ENCODE results near the gene PDZD2.
"Not testable (repeated sequence)": the region's sequence is repeated elsewhere in the genome, so short reads cannot be mapped to it uniquely, and the experiment has no call there.

Gene PDZD2

DNA sequence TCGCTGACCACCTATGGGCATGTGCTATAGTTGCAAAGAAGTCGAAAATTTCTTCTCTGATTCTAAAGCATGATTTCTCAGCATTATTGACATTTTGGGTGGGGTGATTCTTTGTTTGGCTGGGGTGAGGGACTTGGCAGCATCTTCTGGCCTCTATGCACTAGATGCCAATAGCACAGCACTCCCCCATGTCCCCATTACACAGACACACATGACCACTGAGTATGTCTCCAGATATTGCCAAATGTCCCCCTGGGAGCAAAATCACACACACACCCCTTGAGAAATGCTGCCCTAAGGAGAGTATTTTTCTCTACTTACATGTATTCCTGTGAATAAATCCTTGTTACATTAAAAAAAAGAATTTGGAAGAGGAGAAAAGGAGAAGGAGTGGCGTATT lies 89.1 kb downstream of the PDZD2 start:
- H4K20me1 ChIP-seq (ENCODE audit: insufficient read depth, low read length): no peaks in the 10 kb centered on the region
- H3K9ac ChIP-seq (ENCODE audit: low read length): no peak overlapping the region
- no peak overlapping the region for H2AFZ ChIP-seq (ENCODE audit: low read depth, low read length)
- no peaks in the 10 kb centered on the region for H3K36me3 ChIP-seq (replicated peaks; ENCODE audit: low read depth, low read length)
- no peaks in the 10 kb centered on the region for H3K4me1 ChIP-seq (ENCODE audit: low read length)
- H3K27me3 ChIP-seq (ENCODE audit: low read depth, low read length): no peaks in the 10 kb centered on the region
- H3K27ac ChIP-seq (ENCODE audit: low read length): no peak overlapping the region
- H3K79me2 ChIP-seq (ENCODE audit: low read length): no peaks in the 10 kb centered on the region
- no peak overlapping the region for H3K4me2 ChIP-seq (ENCODE audit: low read length)
- no peaks in the 10 kb centered on the region for H3K9me3 ChIP-seq (ENCODE audit: insufficient read depth, low read length)
- H3K4me3 ChIP-seq (ENCODE audit: low read length): no peak overlapping the region
- TF ChIP-seq EZH2phosphoT487 (IDR thresholded peaks at IDR 0.05; ENCODE audit: low read depth): no peak
- TF ChIP-seq, protein P1, sequence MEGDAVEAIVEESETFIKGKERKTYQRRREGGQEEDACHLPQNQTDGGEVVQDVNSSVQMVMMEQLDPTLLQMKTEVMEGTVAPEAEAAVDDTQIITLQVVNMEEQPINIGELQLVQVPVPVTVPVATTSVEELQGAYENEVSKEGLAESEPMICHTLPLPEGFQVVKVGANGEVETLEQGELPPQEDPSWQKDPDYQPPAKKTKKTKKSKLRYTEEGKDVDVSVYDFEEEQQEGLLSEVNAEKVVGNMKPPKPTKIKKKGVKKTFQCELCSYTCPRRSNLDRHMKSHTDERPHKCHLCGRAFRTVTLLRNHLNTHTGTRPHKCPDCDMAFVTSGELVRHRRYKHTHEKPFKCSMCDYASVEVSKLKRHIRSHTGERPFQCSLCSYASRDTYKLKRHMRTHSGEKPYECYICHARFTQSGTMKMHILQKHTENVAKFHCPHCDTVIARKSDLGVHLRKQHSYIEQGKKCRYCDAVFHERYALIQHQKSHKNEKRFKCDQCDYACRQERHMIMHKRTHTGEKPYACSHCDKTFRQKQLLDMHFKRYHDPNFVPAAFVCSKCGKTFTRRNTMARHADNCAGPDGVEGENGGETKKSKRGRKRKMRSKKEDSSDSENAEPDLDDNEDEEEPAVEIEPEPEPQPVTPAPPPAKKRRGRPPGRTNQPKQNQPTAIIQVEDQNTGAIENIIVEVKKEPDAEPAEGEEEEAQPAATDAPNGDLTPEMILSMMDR (IDR thresholded peaks at IDR 0.05; ENCODE audit: low read depth, low read length): no peak

DNA sequence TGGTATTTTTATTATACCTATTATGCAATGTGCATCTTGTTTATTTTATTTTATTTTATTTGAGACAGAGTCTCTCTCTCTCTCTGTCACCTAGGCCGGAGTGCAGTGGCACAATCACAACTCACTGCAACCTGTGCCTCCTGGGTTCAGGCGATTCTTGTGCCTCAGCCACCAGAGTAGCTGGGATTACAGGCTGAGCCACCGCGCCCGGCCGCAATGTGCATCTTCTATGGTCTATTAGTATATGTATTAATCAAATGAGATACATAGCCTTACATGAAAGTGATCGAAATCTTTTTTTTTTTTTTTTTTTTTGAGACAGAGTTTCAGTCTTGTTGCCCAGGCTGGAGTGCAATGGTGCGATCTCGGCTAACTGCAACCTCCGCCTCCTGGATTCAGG lies 89.9 kb downstream of the PDZD2 start:
- H3K4me2 ChIP-seq (ENCODE audit: low read length): not testable (repeated sequence)

DNA sequence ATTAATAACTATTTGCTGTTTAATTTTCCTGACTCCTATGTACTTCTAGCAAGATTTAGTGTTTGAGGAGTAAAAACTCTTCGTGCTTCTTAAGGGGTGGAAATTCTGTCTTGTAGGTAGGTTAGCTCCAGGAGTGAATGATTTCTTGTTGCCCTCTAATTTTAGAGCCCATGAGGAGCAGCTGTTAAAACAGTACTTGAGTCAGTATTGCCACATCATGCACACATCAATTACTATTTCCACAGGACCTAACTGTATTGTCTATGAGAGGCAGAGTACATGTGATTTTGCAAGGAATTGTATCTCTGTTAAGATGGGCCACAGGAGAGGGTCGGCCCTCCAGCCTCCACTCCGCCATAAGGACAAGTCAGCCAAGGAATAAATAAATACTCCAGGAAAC lies 91.2 kb downstream of the PDZD2 start:
- H3K4me2 ChIP-seq (ENCODE audit: low read length): no peak overlapping the region

More for the DNA sequence above, 89.9 kb downstream of the PDZD2 start:
- H3K27me3 ChIP-seq (ENCODE audit: low read depth, low read length); H3K4me1 ChIP-seq (ENCODE audit: low read length); H2AFZ ChIP-seq (ENCODE audit: low read depth, low read length); H3K36me3 ChIP-seq (replicated peaks; ENCODE audit: low read depth, low read length); H3K79me2 ChIP-seq (ENCODE audit: low read length); H3K9me3 ChIP-seq (ENCODE audit: insufficient read depth, low read length); H4K20me1 ChIP-seq (ENCODE audit: insufficient read depth, low read length); H3K9ac ChIP-seq (ENCODE audit: low read length); H3K27ac ChIP-seq (ENCODE audit: low read length); H3K4me3 ChIP-seq (ENCODE audit: low read length): not testable (repeated sequence)

DNA sequence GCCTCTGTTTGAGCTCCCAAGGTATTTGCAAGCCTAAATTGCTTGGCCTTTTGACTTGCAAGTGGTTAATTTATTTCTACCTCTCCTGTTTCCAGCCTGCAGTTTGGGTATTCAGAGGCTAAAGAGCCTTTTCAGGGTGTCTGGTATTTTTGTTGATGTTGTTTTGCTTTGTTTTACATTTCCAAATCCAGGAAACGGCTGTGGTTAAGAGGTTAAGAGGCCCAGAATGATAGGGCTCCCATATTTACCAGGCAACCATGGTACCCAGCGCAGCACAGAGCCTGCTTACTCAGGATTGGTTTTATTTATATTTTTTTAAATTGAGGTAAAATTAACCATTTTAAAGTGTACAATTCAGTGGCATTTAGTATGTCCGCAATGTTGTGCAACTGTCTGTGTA lies 92.1 kb downstream of the PDZD2 start:
- Histone ChIP-seq H3K36me3 (replicated peaks; ENCODE audit: low read depth, low read length) (no peaks in the 10 kb centered on the region), H3K4me2 (ENCODE audit: low read length) (no peak overlapping the region), H3K27me3 (ENCODE audit: low read depth, low read length) (no peaks in the 10 kb centered on the region), H4K20me1 (ENCODE audit: insufficient read depth, low read length) (no peaks in the 10 kb centered on the region), H3K4me1 (ENCODE audit: low read length) (no peaks in the 10 kb centered on the region), H3K4me3 (ENCODE audit: low read length) (no peak overlapping the region), H2AFZ (ENCODE audit: low read depth, low read length) (no peak overlapping the region), H3K9ac (ENCODE audit: low read length) (no peak overlapping the region), H3K79me2 (ENCODE audit: low read length) (no peaks in the 10 kb centered on the region), H3K27ac (ENCODE audit: low read length) (no peak overlapping the region), H3K9me3 (ENCODE audit: insufficient read depth, low read length) (no peaks in the 10 kb centered on the region)
- TF ChIP-seq EZH2phosphoT487 (IDR thresholded peaks at IDR 0.05; ENCODE audit: low read depth): no peak
- TF ChIP-seq, protein P1 (IDR thresholded peaks at IDR 0.05; ENCODE audit: low read depth, low read length): no peak

More for the DNA sequence above, 91.2 kb downstream of the PDZD2 start:
- Histone ChIP-seq H3K9ac (ENCODE audit: low read length) (no peak overlapping the region), H3K27me3 (ENCODE audit: low read depth, low read length) (no peaks in the 10 kb centered on the region), H3K27ac (ENCODE audit: low read length) (no peak overlapping the region), H3K9me3 (ENCODE audit: insufficient read depth, low read length) (no peaks in the 10 kb centered on the region), H3K4me3 (ENCODE audit: low read length) (no peak overlapping the region), H4K20me1 (ENCODE audit: insufficient read depth, low read length) (no peaks in the 10 kb centered on the region), H3K79me2 (ENCODE audit: low read length) (no peaks in the 10 kb centered on the region), H3K4me1 (ENCODE audit: low read length) (no peaks in the 10 kb centered on the region), H3K36me3 (replicated peaks; ENCODE audit: low read depth, low read length) (no peaks in the 10 kb centered on the region), H2AFZ (ENCODE audit: low read depth, low read length) (no peak overlapping the region)
- TF ChIP-seq, protein P1 (IDR thresholded peaks at IDR 0.05; ENCODE audit: low read depth, low read length): no peak
- TF ChIP-seq EZH2phosphoT487 (IDR thresholded peaks at IDR 0.05; ENCODE audit: low read depth): no peak

Measured in OCI-LY3 (cell line).